Measurements from ENCODE around the gene JMJD1C.

Gene JMJD1C

GRCh38 chr10:63438506-63439498 is 27.0 kb downstream of the JMJD1C start:
- H3K4me1 ChIP-seq = peaks cover 31% of the 10 kb centered on the region

GRCh38 chr10:63437116-63437949 is 28.4 kb downstream of the JMJD1C start:
- DNase-seq (ENCODE audit: low spot score in 2 of 2) = no peak
- in situ Hi-C loops (cut with MboI; ENCODE audit: low sequenced_read_pairs) = no loop called here
- H3K4me3 ChIP-seq = no peak overlapping the region
- H3K27me3 ChIP-seq (ENCODE audit: low read depth) = no peaks in the 10 kb centered on the region
- H3K4me1 ChIP-seq = peaks cover 31% of the 10 kb centered on the region
- H3K36me3 ChIP-seq (replicated peaks) = no peaks in the 10 kb centered on the region
- H3K9me3 ChIP-seq = no peaks in the 10 kb centered on the region

More at GRCh38 chr10:63438506-63439498, 27.0 kb downstream of the JMJD1C start:
- no peak for DNase-seq (ENCODE audit: low spot score in 2 of 2)
- Histone ChIP-seq H3K27me3 (ENCODE audit: low read depth) (no peaks in the 10 kb centered on the region), H3K36me3 (replicated peaks) (no peaks in the 10 kb centered on the region), H3K4me3 (no peak overlapping the region), H3K9me3 (no peaks in the 10 kb centered on the region)
- in situ Hi-C loops (cut with MboI; ENCODE audit: low sequenced_read_pairs) = no loop called here

GRCh38 chr10:63436225-63436624 is 29.6 kb downstream of the JMJD1C start:
- Histone ChIP-seq H3K9me3 (no peaks in the 10 kb centered on the region), H3K4me3 (no peak overlapping the region), H3K4me1 (peaks cover 31% of the 10 kb centered on the region), H3K27me3 (ENCODE audit: low read depth) (no peaks in the 10 kb centered on the region), H3K36me3 (replicated peaks) (no peaks in the 10 kb centered on the region)
- in situ Hi-C loops (cut with MboI; ENCODE audit: low sequenced_read_pairs) = no loop called here
- peak in 1 of 2 experiments; percentile 46 for DNase-seq (ENCODE audit: low spot score in 2 of 2)

- H3K4me1 ChIP-seq = peaks cover 35% of the 10 kb centered on the region
- no peaks in the 10 kb centered on the region for H3K27me3 ChIP-seq (ENCODE audit: low read depth)
- no peak overlapping the region for H3K4me3 ChIP-seq
- H3K9me3 ChIP-seq = no peaks in the 10 kb centered on the region
- peak; percentile 21 to 65 for DNase-seq (ENCODE audit: low spot score in 2 of 2)
- H3K36me3 ChIP-seq (replicated peaks) = no peaks in the 10 kb centered on the region
- in situ Hi-C loops (cut with MboI; ENCODE audit: low sequenced_read_pairs) = no loop called here
Observed at GRCh38 chr10:63434866-63435854, 30.6 kb downstream of the JMJD1C start.

- no peaks in the 10 kb centered on the region for H3K36me3 ChIP-seq (replicated peaks)
- H3K4me1 ChIP-seq = peaks cover 31% of the 10 kb centered on the region
- no peak overlapping the region for H3K4me3 ChIP-seq
- no peak for DNase-seq (ENCODE audit: low spot score in 2 of 2)
- no peaks in the 10 kb centered on the region for H3K27me3 ChIP-seq (ENCODE audit: low read depth)
- in situ Hi-C loops (cut with MboI; ENCODE audit: low sequenced_read_pairs) = no loop called here
- H3K9me3 ChIP-seq = no peaks in the 10 kb centered on the region
Observed at GRCh38 chr10:63431962-63432797, 33.6 kb downstream of the JMJD1C start.

GRCh38 chr10:63430999-63431356 is 34.8 kb downstream of the JMJD1C start:
- Histone ChIP-seq H3K4me1 (peaks cover 24% of the 10 kb centered on the region), H3K9me3 (no peaks in the 10 kb centered on the region), H3K4me3 (no peak overlapping the region), H3K36me3 (replicated peaks) (no peaks in the 10 kb centered on the region), H3K27me3 (ENCODE audit: low read depth) (no peaks in the 10 kb centered on the region)
- no peak for DNase-seq (ENCODE audit: low spot score in 2 of 2)
- in situ Hi-C loops (cut with MboI; ENCODE audit: low sequenced_read_pairs) = no loop called here

- H3K4me1 ChIP-seq = peaks cover 18% of the 10 kb centered on the region
- no peaks in the 10 kb centered on the region for H3K27me3 ChIP-seq (ENCODE audit: low read depth)
- H3K9me3 ChIP-seq = no peaks in the 10 kb centered on the region
- no peak overlapping the region for H3K4me3 ChIP-seq
- no peak for DNase-seq (ENCODE audit: low spot score in 2 of 2)
- in situ Hi-C loops (cut with MboI; ENCODE audit: low sequenced_read_pairs) = no loop called here
- H3K36me3 ChIP-seq (replicated peaks) = no peaks in the 10 kb centered on the region
Observed at GRCh38 chr10:63430091-63430998, 35.4 kb downstream of the JMJD1C start.

GRCh38 chr10:63429281-63429680 is 36.5 kb downstream of the JMJD1C start:
- no peak overlapping the region for H3K4me3 ChIP-seq
- no peaks in the 10 kb centered on the region for H3K36me3 ChIP-seq (replicated peaks)
- in situ Hi-C loops (cut with MboI; ENCODE audit: low sequenced_read_pairs) = no loop called here
- no peaks in the 10 kb centered on the region for H3K9me3 ChIP-seq
- peaks cover 7% of the 10 kb centered on the region for H3K4me1 ChIP-seq
- no peak for DNase-seq (ENCODE audit: low spot score in 2 of 2)
- no peaks in the 10 kb centered on the region for H3K27me3 ChIP-seq (ENCODE audit: low read depth)

GRCh38 chr10:63427013-63427412 is 38.8 kb downstream of the JMJD1C start:
- Histone ChIP-seq H3K27me3 (ENCODE audit: low read depth) (no peaks in the 10 kb centered on the region), H3K4me1 (peaks cover 11% of the 10 kb centered on the region), H3K36me3 (replicated peaks) (no peaks in the 10 kb centered on the region), H3K4me3 (no peak overlapping the region), H3K9me3 (no peaks in the 10 kb centered on the region)
- in situ Hi-C loops (cut with MboI; ENCODE audit: low sequenced_read_pairs) = no loop called here
- no peak for DNase-seq (ENCODE audit: low spot score in 2 of 2)

- in situ Hi-C loops (cut with MboI; ENCODE audit: low sequenced_read_pairs) = no loop called here
- Histone ChIP-seq H3K36me3 (replicated peaks) (no peaks in the 10 kb centered on the region), H3K4me1 (peaks cover 11% of the 10 kb centered on the region), H3K9me3 (no peaks in the 10 kb centered on the region), H3K4me3 (no peak overlapping the region), H3K27me3 (ENCODE audit: low read depth) (no peaks in the 10 kb centered on the region)
- DNase-seq (ENCODE audit: low spot score in 2 of 2) = no peak
Observed at GRCh38 chr10:63425512-63425911, 40.3 kb downstream of the JMJD1C start.

- H3K4me3 ChIP-seq = no peak overlapping the region
- peaks cover 5% of the 10 kb centered on the region for H3K4me1 ChIP-seq
- H3K9me3 ChIP-seq = no peaks in the 10 kb centered on the region
- no peaks in the 10 kb centered on the region for H3K36me3 ChIP-seq (replicated peaks)
- DNase-seq (ENCODE audit: low spot score in 2 of 2) = no peak
- in situ Hi-C loops (cut with MboI; ENCODE audit: low sequenced_read_pairs) = no loop called here
- H3K27me3 ChIP-seq (ENCODE audit: low read depth) = no peaks in the 10 kb centered on the region
Observed at GRCh38 chr10:63424576-63424975, 41.2 kb downstream of the JMJD1C start.

- Histone ChIP-seq H3K36me3 (replicated peaks) (no peaks in the 10 kb centered on the region), H3K27me3 (ENCODE audit: low read depth) (no peaks in the 10 kb centered on the region), H3K4me1 (peaks cover 6% of the 10 kb centered on the region), H3K9me3 (no peaks in the 10 kb centered on the region), H3K4me3 (no peak overlapping the region)
- in situ Hi-C loops (cut with MboI; ENCODE audit: low sequenced_read_pairs) = no loop called here
- no peak for DNase-seq (ENCODE audit: low spot score in 2 of 2)
Observed at GRCh38 chr10:63423494-63423893, 42.3 kb downstream of the JMJD1C start.
